ENCODE results near the gene GALK1.
"Not testable (repeated sequence)": the region's sequence is repeated elsewhere in the genome, so short reads cannot be mapped to it uniquely, and the experiment has no call there.

GALK1 gene

DNA sequence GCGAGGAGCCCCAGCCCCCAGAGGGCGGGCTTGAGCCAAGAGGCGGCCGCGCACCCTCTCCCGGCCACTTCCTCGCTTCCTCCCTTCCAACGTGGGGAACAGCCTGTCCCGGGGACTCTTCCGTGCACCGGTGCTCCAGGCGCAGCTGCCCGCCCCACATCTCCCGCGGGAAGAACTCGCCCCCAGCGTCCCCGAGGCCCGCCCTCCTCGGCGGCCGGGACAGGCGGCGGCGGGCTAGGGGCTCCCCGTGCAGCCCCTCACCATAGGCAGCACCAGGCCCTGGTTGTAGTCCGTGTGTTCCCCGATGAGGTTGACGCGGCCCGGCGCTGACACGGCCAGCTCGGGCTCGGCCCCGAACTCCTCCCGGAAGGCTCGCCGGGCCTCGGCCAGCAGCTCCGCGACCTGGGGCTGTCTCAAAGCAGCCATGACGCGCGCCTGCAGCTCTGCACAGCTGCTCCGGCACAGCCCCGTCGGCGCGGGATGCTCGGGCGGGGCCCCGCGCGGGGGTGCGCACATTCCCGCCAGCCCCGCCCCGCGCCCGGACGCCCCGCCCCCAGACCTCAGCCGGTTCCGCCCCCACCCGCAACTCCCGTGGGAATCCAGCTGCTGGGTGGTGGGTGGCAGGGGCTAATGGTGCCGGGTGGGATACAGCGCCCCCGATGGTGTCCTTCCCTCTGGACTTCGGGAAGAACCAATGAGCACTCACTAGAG is at the start of gene GALK1:
Gene GALK1 (minus strand): TSS at position 482 of the 711 bp plus-strand sequence. CDS start 56 bp downstream, at position 426.
- peak; percentile 59 for DNase-seq

DNA sequence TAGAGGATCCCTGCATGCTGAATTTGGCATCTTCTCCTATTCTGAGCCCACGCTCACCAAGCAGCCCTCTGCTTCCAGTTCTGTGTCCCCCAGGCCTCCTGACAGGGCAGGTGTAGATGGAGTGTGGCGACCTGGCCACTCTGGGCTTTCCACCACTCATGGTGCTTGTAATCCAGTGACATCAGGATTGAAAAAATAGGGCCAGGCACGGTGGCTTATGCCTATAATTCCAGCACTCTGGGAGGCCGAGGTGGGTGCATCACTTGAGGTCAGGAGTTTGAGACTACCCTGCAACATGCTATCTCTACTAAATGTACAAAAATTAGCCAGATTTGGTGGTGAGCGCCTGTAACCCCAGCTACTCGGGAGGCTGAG is 49.0 kb upstream of the GALK1 start:
- no peak for DNase-seq

DNA sequence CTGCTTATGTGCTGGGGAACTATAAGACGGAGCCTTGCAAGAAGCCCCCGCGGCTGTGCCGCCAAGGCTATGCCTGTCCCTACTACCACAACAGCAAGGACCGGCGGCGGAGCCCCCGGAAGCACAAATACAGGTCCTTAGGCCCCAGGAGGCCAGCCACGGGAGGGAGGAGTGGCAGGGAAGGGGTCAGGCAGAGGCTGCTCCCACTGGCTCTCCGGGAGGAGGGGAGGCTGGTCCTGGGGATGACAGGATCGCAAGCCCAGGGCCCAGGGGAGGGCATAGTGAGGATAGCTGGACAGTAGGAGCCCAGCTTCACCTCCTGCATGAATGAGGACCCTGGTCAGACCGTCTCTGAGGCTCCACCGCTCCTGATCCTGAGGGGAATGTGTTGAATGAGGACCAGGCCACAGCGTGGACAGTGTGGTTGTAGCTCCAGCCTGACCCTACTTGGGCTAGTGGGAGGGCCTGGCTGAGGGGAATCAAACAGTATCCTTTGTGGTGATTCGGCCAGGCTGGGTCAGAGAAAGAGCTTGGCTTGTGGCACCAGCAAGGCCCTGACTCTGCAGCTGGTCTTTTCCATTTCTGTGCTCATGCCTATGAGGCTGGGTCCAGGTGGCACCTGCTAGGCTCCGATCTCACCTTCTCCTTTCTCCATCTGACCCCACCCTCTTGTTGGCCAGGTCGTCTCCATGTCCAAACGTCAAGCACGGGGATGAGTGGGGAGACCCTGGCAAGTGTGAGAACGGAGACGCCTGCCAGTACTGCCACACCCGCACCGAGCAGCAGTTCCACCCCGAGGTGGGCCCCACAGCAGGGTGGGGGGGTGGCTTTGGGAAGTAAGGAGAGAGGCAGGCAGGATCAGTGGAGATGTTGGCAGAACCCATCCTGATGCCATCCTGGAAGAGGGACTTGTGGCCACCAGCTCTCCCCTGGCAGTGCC is 48.4 kb upstream of the GALK1 start:
- no peak for DNase-seq

DNA sequence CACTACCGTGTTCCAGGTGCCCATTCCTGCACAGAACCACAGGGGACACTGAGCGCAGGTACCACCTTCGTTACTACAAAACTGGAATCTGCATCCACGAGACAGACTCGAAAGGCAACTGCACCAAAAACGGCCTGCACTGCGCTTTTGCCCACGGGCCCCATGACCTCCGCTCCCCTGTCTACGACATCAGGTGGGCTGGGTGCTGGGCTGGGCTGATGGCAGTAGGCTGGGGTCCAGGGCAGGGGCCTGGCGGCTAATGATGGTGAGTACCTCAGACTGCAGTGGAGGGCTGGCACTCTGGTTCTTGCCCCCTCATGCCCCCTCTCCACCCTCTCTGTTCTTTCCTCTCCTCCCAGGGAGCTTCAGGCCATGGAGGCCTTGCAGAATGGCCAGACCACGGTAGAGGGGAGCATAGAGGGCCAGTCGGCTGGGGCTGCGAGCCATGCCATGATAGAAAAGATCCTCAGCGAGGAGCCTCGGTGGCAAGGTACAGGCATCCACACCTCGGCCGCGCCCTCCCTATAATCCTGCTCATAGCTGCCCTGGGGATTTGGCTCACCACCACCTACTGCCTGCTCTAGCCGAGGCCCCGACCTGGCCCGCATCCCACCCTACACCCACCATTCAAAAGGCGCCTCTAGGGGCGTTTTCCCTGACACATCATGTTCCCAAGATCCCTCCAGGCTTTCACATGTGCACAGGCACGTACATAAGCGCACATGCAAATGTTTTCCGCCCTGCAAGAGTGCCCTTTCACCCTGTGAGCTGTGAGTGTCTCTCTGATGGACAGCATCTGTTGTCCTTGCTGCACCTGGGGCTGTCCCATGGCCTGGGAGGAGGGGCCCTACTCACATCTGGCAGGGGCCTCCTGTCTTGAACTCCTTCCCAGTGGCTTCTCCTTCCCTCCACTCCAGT is 47.4 kb upstream of the GALK1 start:
- no peak for DNase-seq

DNA sequence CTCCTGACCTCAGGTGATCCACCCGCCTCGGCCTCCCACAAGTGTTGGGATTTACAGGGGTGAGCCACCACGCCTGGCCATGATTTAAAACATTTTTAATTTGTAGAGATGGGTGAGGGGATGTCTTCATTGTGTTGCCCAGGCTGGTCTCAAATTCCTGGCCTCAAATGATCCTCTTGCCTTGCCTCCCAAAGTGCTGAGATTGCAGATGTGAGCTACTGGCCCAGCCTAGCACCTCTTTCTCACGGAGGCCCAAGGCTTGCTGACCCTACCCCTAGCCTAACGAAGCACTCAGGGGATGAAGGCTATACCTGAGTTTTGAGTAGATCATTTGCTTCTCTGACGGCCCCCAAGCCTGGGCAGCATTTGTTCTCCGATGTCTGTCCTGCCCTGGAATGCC is 46.2 kb upstream of the GALK1 start:
- no peak for DNase-seq

DNA sequence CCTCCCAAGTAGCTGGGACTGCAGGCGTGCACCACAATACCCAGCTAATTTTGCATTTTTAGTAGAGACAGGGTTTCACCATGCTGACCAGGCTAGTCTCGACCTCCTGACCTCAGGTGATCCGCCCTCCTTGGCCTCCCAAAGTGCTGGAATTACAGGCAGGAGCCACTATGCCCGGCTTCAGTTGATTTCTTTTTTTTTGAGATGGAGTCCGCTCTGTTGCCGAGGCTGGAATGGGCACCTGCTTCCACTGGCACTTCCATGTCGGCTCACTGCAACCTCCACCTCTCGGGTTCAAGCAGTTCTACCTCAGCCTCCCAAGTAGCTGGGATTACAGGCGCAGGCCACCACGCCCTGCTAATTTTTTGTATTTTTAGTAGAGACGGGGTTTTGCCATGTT is 45.8 kb upstream of the GALK1 start:
- not testable (repeated sequence) for DNase-seq

DNA sequence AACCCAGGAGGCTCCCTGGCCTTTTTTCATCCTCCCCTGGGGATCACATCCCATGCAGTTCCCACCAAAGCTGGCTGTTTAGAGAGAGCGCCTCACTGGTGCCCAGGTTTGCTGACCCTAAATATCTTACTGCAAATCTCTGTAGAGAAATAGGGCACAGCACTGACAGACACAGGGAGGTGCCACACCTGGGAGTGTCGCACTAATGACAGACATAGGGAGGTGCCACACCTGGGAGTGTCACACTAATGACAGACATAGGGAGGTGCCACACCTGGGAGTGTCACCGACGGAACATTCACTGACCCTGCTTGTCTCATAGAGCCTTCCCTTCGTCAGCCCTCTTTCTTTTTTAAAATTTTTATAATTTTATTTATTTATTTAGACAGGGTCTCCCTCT is 45.2 kb upstream of the GALK1 start:
- DNase-seq: no peak

DNA sequence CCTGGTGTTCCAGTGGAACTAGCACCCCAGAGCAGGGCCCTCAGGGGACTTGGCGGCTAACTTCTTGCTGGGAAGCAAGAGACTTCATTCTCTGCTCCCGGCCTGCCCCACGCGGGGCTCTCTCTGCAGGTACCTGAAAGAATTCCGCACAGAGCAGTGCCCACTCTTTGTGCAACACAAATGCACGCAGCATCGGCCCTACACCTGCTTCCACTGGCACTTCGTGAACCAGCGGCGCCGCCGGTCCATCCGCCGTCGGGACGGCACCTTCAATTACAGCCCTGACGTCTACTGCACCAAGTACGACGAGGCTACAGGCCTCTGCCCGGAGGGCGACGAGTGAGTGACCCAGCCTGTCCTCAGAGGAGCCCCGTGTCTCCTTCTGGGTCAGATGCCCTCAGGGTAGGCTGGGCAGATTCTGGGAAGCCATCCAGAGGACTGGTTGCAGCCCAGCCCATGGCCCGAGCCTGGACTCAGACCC is 44.7 kb upstream of the GALK1 start:
- DNase-seq: no peak

DNA sequence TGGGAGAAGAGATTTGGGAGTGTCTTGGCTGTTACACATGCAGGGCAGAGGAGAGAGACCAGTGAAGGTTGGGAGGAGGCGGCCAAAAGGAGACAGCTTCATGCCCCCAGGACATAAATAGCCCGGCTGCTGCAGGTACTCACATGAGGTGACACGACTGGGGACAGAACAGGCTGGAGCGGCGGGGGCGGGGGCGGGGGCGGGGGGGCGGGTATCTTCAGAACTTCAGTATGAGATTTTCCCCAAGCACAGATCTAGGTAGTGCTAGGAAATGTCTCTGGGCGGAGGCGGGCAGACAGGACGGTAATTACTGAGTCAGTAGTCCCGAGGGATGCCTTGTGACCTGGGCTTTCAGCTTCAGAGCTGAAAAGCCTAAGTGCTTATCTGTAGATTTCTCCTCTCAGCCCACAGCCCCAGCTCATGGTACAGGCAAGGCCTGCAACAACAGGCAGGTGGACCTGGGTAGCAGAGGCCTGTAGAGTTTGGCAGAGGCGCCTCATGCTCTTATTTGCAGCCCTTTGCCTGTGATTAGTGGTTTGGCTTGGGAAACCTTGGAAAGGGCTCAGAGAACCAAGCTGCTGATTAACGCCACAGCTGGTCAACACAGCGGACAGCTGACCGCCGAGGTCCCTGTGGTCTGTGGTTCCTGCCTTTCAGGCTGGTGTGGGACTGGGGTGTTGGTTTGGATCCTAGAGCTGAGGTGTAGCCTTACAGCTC is 44.1 kb upstream of the GALK1 start:
- DNase-seq: no peak

DNA sequence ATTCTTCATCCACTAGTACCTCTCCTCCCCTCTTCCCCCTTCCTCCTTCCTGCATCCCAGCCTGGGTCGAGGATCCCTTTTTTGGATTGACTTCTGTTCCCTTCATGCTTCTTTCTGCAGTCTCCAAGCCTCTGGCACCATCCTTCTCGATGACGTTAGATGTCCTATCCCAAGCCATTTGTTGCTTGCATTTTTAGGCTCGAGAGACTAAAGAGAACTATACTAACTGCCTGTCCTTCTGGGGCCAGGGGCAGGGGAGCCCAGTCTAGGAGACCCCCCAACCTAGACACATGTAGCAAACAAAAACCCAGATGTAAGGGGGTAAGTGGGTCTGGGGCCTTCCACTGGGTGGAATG is 43.5 kb upstream of the GALK1 start:
- DNase-seq: no peak

DNA sequence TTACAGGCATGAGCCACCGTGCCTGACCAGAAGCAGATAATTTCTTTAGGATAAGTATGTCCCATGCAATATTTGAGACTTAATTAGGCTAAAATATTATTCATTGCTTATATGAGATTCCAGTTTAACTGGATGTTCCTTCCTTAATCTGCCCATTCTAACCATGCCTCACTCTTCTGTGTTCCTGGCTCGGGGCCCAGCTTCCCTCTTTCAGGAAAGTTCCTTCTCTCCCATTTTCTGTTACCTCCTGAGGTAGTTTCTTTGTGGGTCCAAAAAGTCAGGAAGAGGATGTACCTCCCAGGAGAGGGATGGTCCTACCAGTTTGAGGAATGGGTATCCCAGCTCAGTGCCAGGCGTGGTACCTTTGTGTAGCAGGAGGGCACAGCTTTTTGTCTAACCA is 42.9 kb upstream of the GALK1 start:
- no peak for DNase-seq

DNA sequence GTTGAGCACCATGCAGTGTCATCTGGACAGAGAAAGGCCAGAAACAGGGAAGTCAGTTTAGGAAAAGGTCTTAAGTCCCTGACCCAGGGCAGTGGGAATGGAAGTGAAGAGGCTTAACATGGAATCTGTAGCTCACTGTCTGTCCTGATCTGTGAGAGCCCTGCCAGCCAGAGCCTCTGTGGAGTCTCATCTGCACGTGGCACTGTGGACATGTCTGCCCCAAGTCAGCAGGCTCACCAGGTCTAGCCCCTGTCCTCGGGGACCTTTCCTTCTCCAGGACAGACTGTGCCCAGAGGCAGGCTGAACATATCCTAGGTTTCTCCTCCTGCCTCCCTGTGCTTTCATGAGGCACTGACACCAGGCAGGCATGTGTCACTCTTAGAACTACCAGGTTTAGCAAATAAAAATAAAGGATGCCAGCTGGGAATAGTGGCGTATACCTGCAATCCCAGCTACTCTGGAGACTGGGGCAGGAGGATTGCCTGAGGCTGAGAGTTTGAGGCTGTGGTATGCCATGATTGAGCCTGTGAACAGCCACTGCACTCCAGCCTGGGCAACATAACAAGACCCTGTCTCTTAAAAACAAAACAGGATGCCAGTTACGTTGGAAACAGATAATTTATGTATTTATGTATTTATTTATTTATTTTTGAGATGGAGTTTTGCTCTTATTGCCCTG is 42.0 kb upstream of the GALK1 start:
- DNase-seq: no peak

DNA sequence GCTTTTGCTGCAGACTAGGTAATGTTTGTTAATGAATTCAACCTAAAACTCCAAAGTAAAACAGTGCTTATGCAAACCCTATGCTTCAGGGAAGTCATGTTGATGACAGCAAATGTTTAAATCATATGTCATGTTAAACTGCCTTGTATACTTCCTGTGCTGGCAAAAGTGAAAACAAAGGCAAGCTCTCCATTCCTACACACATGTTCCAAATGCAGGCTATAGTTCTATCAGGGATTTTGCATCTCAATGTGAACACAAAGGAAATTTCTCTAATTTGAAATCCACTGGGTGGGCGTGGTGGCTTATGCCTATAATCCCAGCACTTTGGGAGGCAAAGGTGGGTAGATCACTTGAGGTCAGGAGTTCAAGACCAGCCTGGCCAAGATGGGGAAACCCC is 38.9 kb upstream of the GALK1 start:
- no peak for DNase-seq

DNA sequence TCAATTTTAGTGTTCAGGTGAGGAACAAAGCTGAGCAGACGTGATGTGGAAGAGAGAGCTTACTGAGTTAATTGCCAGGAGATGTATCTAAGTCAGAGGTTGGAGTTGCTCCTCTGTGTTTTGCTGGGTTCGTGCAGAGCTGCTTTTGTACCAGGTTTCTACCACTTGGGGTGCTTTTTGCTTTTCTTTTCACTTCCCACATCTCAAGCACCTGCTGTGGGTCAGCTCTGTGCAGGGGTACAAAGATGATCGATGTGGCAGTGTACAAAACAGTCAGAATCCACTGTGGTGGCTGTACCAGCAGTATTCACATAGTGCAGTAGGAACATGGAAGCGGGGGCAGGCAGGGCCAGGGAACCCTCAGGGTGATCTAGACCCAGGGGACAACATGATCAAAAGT is 34.4 kb upstream of the GALK1 start:
- DNase-seq: no peak

DNA sequence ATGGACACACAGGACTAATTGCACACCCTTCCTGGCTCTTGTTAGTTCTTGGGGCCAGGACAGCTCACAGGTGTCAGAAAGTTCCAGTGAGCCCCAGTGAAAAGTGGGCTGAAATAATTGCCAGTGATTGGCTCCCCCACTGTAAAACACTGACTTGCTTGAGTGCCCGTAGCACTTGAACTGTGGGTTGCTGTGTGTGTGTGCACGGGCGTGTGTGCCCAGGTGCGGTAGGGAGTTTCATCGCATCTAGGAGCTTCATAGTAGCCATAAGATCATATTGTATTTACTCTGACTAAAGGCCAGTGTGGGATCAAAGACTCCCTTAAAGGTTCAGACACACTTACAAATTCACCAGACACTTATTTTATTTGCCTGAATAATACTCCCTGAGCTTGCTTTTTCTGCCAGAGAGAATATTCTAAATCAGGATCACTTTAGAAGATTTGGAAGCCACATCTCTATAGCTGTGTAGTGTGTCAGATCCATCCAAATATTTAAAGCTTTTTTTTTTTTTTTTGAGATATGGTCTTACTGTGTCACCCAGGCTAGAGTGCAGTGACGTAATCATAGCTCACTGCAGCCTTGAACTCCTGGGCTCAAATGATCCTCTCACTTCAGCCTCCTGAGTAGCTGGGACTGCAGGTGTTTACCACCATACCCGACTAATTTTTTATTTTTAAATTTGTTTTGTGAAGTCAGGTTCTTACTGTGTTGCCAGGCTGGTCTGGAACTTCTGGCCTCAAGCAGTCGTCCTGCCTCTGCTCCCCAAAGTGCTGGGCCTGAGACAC is 31.0 kb upstream of the GALK1 start:
- no peak for DNase-seq

DNA sequence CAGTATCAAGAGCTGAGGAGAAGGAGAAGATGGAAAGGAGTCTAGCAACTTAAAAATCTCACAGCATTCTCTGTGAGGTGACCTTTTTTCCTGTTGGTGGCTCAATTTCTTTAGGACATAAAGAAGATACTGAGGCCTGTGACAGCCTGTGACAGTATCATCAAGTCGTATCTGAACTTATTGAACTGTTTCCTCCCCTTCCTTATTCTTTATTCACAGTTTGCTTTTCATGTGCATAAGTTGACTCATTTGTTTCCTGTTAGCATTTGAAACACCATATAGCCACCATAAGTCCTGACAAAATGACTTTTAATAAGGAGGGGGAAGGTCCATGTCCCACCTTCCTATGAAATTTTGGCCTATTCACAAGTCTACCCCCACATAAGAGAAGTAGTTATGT is 28.5 kb upstream of the GALK1 start:
- DNase-seq: no peak

DNA sequence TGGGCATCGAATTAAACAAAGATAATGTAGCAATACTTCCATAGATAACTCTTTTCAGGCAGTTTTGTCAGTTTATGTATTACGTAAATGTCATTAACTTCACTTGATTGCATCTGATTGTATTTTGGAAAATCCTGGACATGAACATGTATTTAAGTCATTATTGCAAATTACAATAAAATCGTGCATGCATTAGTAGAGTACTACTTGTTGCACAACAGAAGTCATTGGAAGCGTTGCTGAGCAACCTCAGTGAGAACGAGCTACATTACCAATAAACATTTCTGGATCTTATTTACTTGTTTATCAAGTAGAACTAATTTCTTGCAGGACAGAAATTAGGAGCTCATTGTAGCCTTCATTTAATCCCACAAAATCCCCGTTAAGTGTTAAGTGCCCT is 26.3 kb upstream of the GALK1 start:
- DNase-seq: no peak

DNA sequence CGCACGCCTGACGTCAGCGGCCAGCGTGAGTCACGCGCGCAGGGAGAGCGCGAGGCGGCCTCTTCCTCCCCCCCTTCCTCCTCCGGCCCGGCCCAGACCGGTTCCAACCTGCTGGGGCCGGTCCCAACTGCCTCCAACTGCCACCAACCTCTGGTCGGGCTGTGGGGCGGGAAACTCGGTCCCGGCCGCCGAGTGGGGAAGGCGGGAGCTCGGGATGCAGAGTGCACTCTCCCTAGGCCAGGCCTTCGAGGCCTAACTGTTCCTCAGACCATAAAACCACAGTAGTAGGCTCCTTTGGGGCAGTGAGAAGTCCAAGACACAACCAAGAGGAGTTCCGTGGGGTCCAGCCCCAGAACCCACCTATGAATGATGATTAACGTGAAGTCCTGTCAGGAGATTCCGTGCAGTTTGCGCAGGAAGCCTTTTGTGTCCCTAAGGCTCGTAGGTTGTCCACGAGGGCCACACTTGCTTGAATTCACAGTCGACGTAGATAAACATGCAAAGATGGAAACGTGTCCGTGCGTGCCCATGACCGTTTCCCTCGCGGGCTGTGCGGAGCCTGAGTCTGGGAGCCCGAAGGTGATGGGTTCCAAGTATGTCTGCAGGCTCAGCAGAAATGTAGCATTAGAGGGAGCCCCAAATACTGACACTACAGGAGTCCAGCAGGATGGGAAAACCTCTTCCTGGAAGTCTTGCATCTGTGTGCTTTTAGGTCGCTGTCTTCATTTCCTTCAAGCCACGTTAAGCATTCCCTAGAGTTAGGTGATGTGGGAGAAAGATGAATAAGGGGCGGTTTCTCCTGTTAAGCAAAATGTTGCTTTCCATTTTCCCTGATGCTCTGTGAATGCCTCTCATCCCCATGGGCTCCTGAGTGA is 20.3 kb upstream of the GALK1 start:
- DNase-seq: peak; percentile 93

DNA sequence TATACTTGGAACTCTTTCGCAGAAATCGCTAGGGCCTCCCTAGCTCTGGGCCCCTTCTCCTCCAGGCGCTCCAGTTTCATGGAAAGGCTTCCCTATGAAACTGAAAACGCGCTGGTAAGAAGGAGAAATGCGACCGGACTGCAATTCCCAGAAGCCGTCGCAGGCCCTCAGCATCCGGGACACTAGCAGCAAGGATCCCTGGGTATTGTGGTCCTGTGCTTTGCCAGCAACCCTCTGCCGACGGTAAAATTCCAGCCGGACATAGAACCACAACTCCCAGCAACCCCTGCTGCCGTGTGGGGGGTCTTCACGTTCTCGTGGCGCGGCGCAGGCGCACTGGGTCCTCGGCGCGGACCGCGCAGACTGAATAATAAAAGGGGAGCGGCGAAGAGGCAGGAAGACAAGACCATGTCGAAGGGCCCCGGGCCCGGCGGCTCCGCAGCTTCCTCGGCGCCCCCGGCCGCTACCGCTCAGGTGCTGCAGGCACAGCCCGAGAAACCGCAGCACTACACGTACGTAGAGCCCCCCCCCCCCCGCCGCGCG is 19.6 kb upstream of the GALK1 start, which contains the start of gene UNK:
Gene UNK (plus strand): TSS at position 334 of the 543 bp plus-strand sequence. CDS start 75 bp downstream, at position 409.
- peak; percentile 99 for DNase-seq
